ENCODE results near the gene RFC4. TPM values are rescaled to one million over a fixed set of nuclear protein-coding genes. Genes with fewer than 3 reads are reported as not detected.

The RFC4 gene
- total and polyA plus RNA-seq, 9 of the 15 experiments (the other 6 are each of a cell fraction or from before 2014, with no cell fraction given), result 105 to 227 (median 180) TPM

DNA sequence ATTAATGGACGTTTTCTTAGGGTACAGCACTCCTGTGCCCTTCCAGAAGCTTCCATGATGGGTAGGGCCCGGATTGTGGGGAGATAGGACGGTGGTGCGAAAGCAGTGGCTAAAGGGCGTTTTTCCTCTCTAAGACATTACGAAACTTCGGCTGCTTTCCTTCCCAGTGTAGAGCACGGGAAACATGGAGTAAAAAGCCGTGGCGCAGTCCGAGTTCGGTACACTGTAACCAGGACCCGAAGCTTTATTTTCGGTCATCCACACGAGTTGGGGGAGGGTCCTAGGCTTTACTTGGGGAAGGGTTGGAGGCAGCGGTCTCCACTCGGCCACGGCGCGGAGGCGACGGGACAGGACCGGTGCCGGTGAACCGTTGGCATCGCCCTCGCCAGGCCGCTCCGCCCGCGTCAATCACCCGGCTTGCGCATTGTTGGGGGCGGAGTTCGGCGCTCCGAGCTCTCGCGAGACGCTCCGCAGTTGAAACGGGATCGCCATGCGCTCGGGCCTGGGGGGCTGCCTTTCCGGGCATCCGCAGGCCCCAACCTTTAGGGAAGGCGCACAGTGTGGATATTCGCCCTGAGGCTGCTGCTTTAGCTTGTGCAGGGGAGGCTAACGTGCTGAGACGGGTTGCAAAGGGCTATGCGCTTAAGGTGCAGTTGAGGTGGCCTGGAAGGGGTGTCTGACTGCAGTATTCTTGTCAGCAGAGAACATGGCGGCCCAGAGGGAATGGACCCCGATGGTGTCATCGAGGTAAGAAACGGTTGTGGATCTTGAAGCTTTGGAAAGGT, 22.4 kb downstream of the RFC4 start (continued):
- TF ChIP-seq, protein P1, sequence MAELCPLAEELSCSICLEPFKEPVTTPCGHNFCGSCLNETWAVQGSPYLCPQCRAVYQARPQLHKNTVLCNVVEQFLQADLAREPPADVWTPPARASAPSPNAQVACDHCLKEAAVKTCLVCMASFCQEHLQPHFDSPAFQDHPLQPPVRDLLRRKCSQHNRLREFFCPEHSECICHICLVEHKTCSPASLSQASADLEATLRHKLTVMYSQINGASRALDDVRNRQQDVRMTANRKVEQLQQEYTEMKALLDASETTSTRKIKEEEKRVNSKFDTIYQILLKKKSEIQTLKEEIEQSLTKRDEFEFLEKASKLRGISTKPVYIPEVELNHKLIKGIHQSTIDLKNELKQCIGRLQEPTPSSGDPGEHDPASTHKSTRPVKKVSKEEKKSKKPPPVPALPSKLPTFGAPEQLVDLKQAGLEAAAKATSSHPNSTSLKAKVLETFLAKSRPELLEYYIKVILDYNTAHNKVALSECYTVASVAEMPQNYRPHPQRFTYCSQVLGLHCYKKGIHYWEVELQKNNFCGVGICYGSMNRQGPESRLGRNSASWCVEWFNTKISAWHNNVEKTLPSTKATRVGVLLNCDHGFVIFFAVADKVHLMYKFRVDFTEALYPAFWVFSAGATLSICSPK (IDR thresholded peaks at IDR 0.05; ENCODE audit: borderline replicate concordance), result no peak; the same call in 1 of the 2 replicates
- TF ChIP-seq RBFOX2 (IDR thresholded peaks at IDR 0.05; ENCODE audit: low read depth, low read length) (peak; percentile 95), MTF1 (CRISPR knock-in tag; IDR thresholded peaks at IDR 0.05; ENCODE audit: borderline replicate concordance) (0 out of 2 replicates have a peak, but pooled peaks have one; percentile 0), YY1 (IDR thresholded peaks at IDR 0.05; ENCODE audit: borderline replicate concordance in 1 of 3, control insufficient read depth in 1 of 3, extremely low read depth in 1 of 3, insufficient read depth in 3 of 3, insufficient read length in 1 of 3, insufficient replicate concordance in 2 of 3, low read depth in 1 of 3, low read length in 2 of 3) (peak; percentile 52 to 89 (median 61)), OTX1 (CRISPR knock-in tag; IDR thresholded peaks at IDR 0.05) (0 out of 2 replicates have a peak, but pooled peaks have one; percentile 2), HDAC2 (IDR thresholded peaks at IDR 0.05) (no peak), SLC30A9 (CRISPR knock-in tag; IDR thresholded peaks at IDR 0.05) (no peak), NCOA2 (IDR thresholded peaks at IDR 0.05; ENCODE audit: partially characterized antibody in 2 of 2) (no peak), SUPT5H (IDR thresholded peaks at IDR 0.05) (peak; percentile 50), MIER1 (IDR thresholded peaks at IDR 0.05; ENCODE audit: low read depth) (no peak), YBX1 (IDR thresholded peaks at IDR 0.05) (no peak), EHMT2 (IDR thresholded peaks at IDR 0.05) (no peak), ZNF507 (tag; conservative IDR thresholded peaks at IDR 0.05) (no peak), KLF16 (IDR thresholded peaks at IDR 0.05) (no peak), DDX20 (tag; IDR thresholded peaks at IDR 0.05; ENCODE audit: low read depth) (no peak), RBM14 (IDR thresholded peaks at IDR 0.05; ENCODE audit: borderline replicate concordance, insufficient read depth, low read depth, low read length) (no peak), MTA1 (IDR thresholded peaks at IDR 0.05; ENCODE audit: borderline replicate concordance) (no peak)
- TF ChIP-seq, protein P2, sequence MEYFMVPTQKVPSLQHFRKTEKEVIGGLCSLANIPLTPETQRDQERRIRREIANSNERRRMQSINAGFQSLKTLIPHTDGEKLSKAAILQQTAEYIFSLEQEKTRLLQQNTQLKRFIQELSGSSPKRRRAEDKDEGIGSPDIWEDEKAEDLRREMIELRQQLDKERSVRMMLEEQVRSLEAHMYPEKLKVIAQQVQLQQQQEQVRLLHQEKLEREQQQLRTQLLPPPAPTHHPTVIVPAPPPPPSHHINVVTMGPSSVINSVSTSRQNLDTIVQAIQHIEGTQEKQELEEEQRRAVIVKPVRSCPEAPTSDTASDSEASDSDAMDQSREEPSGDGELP (CRISPR knock-in tag; IDR thresholded peaks at IDR 0.05; ENCODE audit: borderline replicate concordance), result peak; percentile 61; the same call in 1 of the 2 replicates
- TF ChIP-seq, protein P3, sequence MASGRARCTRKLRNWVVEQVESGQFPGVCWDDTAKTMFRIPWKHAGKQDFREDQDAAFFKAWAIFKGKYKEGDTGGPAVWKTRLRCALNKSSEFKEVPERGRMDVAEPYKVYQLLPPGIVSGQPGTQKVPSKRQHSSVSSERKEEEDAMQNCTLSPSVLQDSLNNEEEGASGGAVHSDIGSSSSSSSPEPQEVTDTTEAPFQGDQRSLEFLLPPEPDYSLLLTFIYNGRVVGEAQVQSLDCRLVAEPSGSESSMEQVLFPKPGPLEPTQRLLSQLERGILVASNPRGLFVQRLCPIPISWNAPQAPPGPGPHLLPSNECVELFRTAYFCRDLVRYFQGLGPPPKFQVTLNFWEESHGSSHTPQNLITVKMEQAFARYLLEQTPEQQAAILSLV (tag; IDR thresholded peaks at IDR 0.05), result no peak
- TF ChIP-seq, protein P4, sequence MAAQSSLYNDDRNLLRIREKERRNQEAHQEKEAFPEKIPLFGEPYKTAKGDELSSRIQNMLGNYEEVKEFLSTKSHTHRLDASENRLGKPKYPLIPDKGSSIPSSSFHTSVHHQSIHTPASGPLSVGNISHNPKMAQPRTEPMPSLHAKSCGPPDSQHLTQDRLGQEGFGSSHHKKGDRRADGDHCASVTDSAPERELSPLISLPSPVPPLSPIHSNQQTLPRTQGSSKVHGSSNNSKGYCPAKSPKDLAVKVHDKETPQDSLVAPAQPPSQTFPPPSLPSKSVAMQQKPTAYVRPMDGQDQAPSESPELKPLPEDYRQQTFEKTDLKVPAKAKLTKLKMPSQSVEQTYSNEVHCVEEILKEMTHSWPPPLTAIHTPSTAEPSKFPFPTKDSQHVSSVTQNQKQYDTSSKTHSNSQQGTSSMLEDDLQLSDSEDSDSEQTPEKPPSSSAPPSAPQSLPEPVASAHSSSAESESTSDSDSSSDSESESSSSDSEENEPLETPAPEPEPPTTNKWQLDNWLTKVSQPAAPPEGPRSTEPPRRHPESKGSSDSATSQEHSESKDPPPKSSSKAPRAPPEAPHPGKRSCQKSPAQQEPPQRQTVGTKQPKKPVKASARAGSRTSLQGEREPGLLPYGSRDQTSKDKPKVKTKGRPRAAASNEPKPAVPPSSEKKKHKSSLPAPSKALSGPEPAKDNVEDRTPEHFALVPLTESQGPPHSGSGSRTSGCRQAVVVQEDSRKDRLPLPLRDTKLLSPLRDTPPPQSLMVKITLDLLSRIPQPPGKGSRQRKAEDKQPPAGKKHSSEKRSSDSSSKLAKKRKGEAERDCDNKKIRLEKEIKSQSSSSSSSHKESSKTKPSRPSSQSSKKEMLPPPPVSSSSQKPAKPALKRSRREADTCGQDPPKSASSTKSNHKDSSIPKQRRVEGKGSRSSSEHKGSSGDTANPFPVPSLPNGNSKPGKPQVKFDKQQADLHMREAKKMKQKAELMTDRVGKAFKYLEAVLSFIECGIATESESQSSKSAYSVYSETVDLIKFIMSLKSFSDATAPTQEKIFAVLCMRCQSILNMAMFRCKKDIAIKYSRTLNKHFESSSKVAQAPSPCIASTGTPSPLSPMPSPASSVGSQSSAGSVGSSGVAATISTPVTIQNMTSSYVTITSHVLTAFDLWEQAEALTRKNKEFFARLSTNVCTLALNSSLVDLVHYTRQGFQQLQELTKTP (IDR thresholded peaks at IDR 0.05; ENCODE audit: low read depth in 1 of 2, partially characterized antibody in 2 of 2), result no peak

All from K562 (cell line).